COR-L47 (cell line): ENCODE data around the gene KRTAP2-3.

ENCODE experiments used
- DNase-seq: peaks from one replicate; lab custom pipeline; 2025; lab: John Stamatoyannopoulos, UW

The KRTAP2-3 gene

DNA sequence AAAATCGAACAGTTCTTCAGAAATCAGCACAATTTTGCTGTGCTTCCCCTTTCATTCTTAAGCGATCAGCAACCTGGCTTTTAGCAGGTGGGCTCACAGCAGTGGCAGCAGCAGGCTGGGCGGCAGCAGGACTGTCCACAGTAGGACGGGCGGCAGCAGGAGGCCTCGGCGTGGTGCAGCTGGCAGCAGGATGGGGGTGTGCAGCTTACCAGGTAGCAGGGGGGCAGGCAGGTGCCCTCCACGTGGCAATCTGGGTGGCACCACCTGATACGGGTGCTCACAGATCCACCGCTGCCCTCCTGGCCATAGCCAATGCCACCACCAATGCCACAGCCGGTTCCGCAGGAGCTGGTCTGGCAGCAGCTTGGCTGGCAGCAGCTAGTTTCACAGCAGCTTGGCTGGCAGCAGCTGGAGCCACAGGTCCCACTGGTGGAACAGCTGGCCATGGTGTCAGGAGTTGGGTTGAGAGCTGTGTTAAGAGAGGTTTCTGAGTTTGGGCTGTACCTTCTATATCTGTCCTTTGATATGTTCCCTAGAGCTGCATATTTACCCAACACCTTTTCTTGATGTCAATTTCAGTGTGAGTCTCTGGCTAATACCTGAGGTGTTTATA, 30.2 kb downstream of the KRTAP2-3 start, which contains the start of gene KRTAP1-4:
Gene KRTAP1-4, minus strand, starts transcription at position 563 of the 613 bp plus-strand sequence. Its CDS starts 117 bp downstream, at position 446.
- no peak for DNase-seq

DNA sequence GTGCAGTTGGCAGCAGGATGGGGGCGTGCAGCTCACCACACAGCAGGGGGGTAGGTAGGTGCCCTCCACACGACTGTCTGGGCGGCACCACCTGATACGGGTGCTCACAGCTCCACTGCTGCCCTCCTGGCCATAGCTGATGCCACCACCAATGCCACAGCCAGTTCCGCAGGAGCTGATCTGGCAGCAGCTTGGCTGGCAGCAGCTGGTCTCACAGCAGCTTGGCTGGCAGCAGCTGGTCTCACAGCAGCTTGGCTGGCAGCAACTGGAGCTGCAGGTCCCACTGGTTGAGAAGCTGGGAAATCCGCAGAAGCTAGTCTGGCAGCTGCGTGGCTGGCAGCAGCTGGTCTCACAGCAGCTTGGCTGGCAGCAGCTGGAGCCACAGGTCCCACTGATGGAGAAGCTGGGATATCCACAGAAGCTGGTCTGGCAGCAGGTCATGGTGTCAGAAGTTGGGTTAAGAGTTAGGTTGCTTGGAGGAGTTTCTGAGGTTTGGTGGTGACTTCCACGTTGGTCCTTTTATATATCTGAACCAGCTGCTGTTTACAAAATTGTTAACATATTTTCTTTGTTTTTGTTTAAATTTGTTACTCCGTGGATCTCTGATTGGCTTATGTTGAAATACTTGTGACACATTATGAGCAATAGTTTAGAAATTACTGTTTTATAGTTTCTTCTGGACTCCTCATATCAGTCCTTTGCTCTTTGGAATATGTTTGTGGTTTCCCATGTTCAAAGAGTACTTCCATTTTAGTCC, 33.0 kb downstream of the KRTAP2-3 start, which contains the start of gene KRTAP1-5:
Gene KRTAP1-5, minus strand, starts transcription at position 494 of the 757 bp plus-strand sequence. Its CDS starts 53 bp downstream, at position 441.
- DNase-seq, result peak; percentile 26

DNA sequence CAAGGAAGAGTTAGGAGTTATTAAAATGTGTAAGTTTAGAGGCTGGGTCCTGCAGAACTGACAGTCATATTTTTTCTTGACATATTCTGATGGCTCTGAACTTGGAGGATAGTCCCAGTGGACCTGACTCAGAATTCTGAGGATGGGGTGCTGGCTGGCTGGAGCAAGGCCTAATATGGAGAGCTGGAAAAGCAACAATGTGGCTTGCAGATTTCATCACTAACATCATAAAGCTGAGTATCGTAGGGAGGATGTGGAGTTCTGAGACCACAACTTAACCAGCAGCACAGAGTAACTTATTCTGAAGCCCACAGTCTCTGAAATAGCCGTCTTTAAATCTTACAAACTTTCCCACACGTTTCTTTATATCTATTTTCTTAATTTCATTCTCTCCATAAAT, 35.2 kb downstream of the KRTAP2-3 start:
- DNase-seq, result no peak

GRCh38 chr17:41020336-41020735, 39.6 kb downstream of the KRTAP2-3 start:
- DNase-seq, result no peak

GRCh38 chr17:41019415-41019814, 40.5 kb downstream of the KRTAP2-3 start:
- no peak for DNase-seq

DNA sequence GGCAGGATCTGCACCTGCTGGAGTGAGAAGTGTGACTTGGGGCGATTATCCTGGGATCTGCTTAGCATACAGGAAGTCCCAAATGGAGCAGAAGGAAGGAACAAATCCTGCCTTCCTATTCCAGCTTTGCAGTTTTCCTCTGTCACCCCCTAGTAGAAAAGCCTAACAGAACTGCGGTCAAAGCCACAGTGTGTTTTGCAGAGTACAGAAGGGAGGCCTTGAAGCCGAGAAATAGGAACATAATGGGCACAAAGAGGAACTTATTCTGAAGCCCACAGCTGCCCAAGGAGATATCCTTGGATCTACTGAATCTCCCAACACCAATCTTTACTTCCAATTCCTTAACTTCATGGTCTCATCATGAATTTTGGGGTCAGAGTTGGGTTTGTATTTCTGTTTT, 41.4 kb downstream of the KRTAP2-3 start:
- no peak for DNase-seq

DNA sequence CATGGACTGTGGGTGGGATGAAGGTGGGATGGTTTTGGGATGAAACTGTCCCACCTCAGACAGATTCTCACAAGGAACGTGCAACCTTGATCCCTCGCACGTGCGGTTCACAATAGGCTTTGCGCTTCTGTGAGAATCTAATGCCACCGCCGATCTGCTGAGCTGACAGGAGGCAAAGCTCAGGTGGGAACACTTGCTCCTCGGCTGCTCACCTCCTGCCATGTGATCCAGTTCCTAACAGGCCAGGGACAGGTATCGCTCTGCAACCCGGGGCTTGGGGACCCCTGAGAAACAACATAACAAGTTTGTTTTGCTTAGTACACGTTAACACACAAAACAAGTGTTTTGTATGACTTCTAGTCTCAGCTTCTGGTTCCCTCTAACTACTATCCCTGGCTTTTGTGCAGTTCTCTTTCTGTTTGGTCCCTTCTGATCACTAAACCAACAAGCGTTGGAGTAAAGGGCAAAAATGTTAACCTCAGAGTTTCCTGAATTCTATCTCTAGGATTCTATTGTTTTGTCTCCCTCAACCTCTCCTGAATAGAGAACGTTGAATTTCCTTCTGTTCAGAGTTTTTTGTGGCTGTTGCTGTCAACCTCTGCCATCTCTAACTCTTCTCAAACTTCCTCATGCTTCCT, 43.2 kb downstream of the KRTAP2-3 start:
- no peak for DNase-seq

GRCh38 chr17:41015454-41015853, 44.5 kb downstream of the KRTAP2-3 start:
- no peak for DNase-seq

DNA sequence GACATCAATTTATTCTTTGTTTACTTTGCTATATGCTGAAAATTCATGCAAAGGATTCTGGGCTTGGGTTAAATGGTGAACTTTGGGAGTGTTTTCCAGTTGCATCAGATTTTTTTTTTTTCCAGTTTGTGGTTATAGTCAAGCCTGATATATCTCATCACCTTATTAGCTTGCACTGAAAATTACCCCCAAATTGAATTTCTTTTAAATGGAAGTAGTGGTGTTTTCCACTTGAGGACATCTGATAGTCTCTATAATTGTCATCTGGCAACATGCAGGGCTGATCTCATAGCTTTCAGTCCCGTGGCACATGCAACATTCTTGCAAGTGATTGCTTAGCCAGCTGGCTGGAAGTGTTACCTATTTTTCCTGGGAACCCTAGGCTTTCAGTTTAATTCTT, 46.3 kb downstream of the KRTAP2-3 start:
- no peak for DNase-seq

DNA sequence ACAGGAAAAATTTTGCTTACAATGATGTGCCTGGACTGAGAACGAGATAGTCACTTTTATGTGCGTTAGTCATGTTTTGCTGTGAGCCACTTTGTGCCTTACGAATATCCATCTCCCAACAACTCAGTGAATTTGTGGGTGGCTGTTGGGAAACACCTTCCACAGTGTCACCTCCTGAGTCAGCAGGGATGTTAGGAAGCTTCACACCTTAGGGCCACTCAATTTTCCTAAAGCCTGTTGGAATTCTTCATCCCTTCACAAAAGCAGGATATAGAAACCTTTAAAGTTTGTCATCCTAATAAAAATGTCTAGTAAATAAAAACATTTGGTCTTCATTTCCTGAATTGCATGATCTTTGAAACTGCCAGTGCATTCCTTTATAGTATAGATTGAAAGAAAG, 46.7 kb downstream of the KRTAP2-3 start:
- DNase-seq, result no peak

DNA sequence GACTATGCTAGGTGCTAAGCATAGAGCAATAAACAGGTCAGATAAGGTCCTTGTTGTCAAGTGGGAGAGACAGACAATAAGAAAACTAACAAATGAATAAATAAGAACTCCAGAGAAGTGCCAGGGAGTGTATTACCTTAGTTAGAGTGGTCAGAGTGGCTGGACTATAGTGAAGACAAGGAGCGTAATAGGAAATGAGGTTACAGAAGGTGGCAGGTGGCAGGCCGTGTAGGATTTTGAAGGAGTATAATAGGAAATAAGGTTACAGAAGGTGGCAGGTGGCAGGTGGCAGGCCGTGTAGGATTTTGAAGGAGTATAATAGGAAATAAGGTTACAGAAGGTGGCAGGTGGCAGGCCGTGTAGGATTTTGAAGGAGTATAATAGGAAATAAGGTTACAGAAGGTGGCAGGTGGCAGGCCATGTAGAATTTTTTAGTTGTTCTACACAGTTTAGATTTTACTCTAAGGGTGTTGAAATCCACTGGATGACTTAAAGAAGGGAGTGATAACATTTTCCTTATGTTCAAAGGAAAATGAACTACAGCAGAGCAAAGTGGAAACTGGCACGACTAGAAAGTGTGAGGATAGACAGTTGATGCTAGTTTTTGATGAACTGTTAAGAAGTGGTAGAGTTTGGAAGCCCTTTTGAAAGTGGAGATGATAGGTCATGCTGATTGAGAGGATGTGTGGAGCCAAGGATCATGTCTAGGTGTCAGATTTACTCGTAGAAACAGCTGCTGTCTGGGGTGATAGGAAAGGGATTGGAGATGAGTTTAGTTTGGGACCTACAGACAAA, 47.4 kb downstream of the KRTAP2-3 start:
- no peak for DNase-seq

DNA sequence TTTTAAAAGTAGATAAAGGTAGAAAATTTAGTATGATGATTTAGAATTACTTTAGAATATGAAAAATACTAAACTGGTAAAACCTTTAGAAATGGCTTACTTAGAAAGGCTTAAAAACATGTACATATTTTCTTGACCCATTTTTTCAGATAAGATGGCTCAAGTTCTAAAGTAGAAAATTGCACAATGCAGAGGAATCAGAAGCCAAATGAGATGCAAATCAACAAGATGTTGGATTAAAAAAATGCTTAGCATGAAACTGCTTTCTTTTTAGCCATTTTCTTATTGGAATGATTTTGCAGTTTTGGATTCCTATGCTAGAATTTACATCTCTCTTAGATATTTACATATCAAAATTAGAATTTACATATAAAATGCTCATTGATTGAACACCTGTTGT, 49.5 kb downstream of the KRTAP2-3 start:
- no peak for DNase-seq

- DNase-seq, result no peak
Observed at GRCh38 chr17:41009936-41010335, 50.0 kb downstream of the KRTAP2-3 start.

GRCh38 chr17:41009301-41009760, 50.6 kb downstream of the KRTAP2-3 start:
- DNase-seq, result no peak
